T-helper 17 cell (primary cell): ENCODE measurements around the gene CCNK. TPM values are rescaled to one million over a fixed set of nuclear protein-coding genes. Genes with fewer than 3 reads are reported as not detected.
A peak's percentile ranks its signal among the peaks of the same experiment; 100 is the strongest.

Experiments
- ATAC-seq: fragments of 150-1000 bp; cut with Tn5 transposase; 2 replicates; pipeline ENCODE4 v1.10.0; 2021; ENCODE audit warnings: mild to moderate bottlenecking, moderate library complexity
- DNase-seq, 3 donors: peaks; one replicate each; pipeline versions ENCODE4 v3.0.0 to v3.0.0-alpha.2; 2020 to 2021
- H3K9me3 ChIP-seq: one replicate; pipeline ENCODE4 v1.7.0; 2013; ENCODE audit warnings: low read length, mild to moderate bottlenecking; ENCODE audit not compliant: control insufficient read depth, poor library complexity, severe bottlenecking
- H3K27ac Mint-ChIP-seq: one replicate; pipeline ENCODE4 v1.8.0; 2022; ENCODE audit warnings: mild to moderate bottlenecking, moderate library complexity, mixed read lengths
- H3K27me3 Mint-ChIP-seq: one replicate; pipeline ENCODE4 v1.8.0; 2022; ENCODE audit warnings: mixed read lengths
- H3K36me3 Mint-ChIP-seq: one replicate; pipeline ENCODE4 v1.8.0; 2022; ENCODE audit warnings: low read depth, mixed read lengths
- H3K4me1 Mint-ChIP-seq: one replicate; pipeline ENCODE4 v1.8.0; 2022; ENCODE audit warnings: mild to moderate bottlenecking, mixed read lengths
- H3K4me3 Mint-ChIP-seq: one replicate; pipeline ENCODE4 v1.8.0; 2022; ENCODE audit warnings: mild to moderate bottlenecking, moderate library complexity, mixed read lengths
- total RNA-seq, 4 donors: library from RNA in 2 of 4; stranded (reverse) in 2 of 4; gene quantifications; one replicate each; pipeline ENCODE4 v1.2.3 and lab custom pipeline; 2022 to 2026

CCNK gene
- total RNA-seq (100 to 1,000 TPM; 138 to 141 TPM), total RNA-seq (lab: John Stamatoyannopoulos, UW) (29.9 to 111 reads per million in 2 donors)

- no peaks in the 10 kb centered on the region for H3K9me3 ChIP-seq
- H3K4me1 Mint-ChIP-seq = peaks cover 52% of the 10 kb centered on the region
- peak; percentile 99 to 100 (median 99) for DNase-seq
- peak; percentile 89 for ATAC-seq
- H3K36me3 Mint-ChIP-seq = peaks cover 3% of the 10 kb centered on the region
- H3K27me3 Mint-ChIP-seq = no peaks in the 10 kb centered on the region
- H3K27ac Mint-ChIP-seq = peak within 1 kb of the TSS; percentile 97
- H3K4me3 Mint-ChIP-seq = peak within 1 kb of the TSS; percentile 99
Observed at GRCh38 chr14:99480917-99481744, at the start of gene CCNK. CCNK (plus strand) TSS chr14:99481409; CDS start chr14:99492678, 11,269 bp downstream.

GRCh38 chr14:99431986-99432385, 49.2 kb upstream of the CCNK start:
- ATAC-seq = no peak
- peaks cover 31% of the 10 kb centered on the region for H3K4me1 Mint-ChIP-seq
- peaks cover 10% of the 10 kb centered on the region for H3K36me3 Mint-ChIP-seq
- H3K27ac Mint-ChIP-seq = no peak overlapping the region
- no peaks in the 10 kb centered on the region for H3K9me3 ChIP-seq
- H3K27me3 Mint-ChIP-seq = no peaks in the 10 kb centered on the region
- H3K4me3 Mint-ChIP-seq = no peak overlapping the region
- DNase-seq = no peak

- no peak overlapping the region for H3K4me3 Mint-ChIP-seq
Observed at GRCh38 chr14:99432485-99432884, 48.7 kb upstream of the CCNK start.

GRCh38 chr14:99435327-99435726, 45.9 kb upstream of the CCNK start:
- H3K4me1 Mint-ChIP-seq = peaks cover 47% of the 10 kb centered on the region
- no peaks in the 10 kb centered on the region for H3K9me3 ChIP-seq
- H3K4me3 Mint-ChIP-seq = no peak overlapping the region
- no peaks in the 10 kb centered on the region for H3K27me3 Mint-ChIP-seq
- H3K36me3 Mint-ChIP-seq = peaks cover 9% of the 10 kb centered on the region
- DNase-seq (no peak), ATAC-seq (no peak)
- H3K27ac Mint-ChIP-seq = peak overlapping the region; percentile 75

More at GRCh38 chr14:99432485-99432884, 48.7 kb upstream of the CCNK start:
- no peaks in the 10 kb centered on the region for H3K9me3 ChIP-seq
- H3K27ac Mint-ChIP-seq = no peak overlapping the region
- ATAC-seq = no peak
- H3K27me3 Mint-ChIP-seq = no peaks in the 10 kb centered on the region
- DNase-seq = no peak
- peaks cover 10% of the 10 kb centered on the region for H3K36me3 Mint-ChIP-seq
- H3K4me1 Mint-ChIP-seq = peaks cover 36% of the 10 kb centered on the region

- DNase-seq (no peak), ATAC-seq (peak; percentile 71)
- Mint-ChIP-seq H3K27ac (peak overlapping the region; percentile 75), H3K4me1 (peaks cover 47% of the 10 kb centered on the region), H3K4me3 (peak overlapping the region; percentile 67), H3K36me3 (peaks cover 7% of the 10 kb centered on the region), H3K27me3 (no peaks in the 10 kb centered on the region)
- no peaks in the 10 kb centered on the region for H3K9me3 ChIP-seq
Observed at GRCh38 chr14:99436247-99437180, 44.7 kb upstream of the CCNK start.

GRCh38 chr14:99437706-99438105, 43.5 kb upstream of the CCNK start:
- peaks cover 58% of the 10 kb centered on the region for H3K4me1 Mint-ChIP-seq
- DNase-seq = no peak
- H3K27me3 Mint-ChIP-seq = no peaks in the 10 kb centered on the region
- no peaks in the 10 kb centered on the region for H3K9me3 ChIP-seq
- peaks cover 7% of the 10 kb centered on the region for H3K36me3 Mint-ChIP-seq
- peak overlapping the region; percentile 75 for H3K27ac Mint-ChIP-seq
- ATAC-seq = no peak
- H3K4me3 Mint-ChIP-seq = peak overlapping the region; percentile 69

GRCh38 chr14:99440278-99440677, 40.9 kb upstream of the CCNK start:
- ATAC-seq (no peak), DNase-seq (no peak)
- Mint-ChIP-seq H3K4me3 (no peak overlapping the region), H3K4me1 (peaks cover 62% of the 10 kb centered on the region), H3K27ac (peak overlapping the region; percentile 85), H3K27me3 (no peaks in the 10 kb centered on the region), H3K36me3 (peaks cover 7% of the 10 kb centered on the region)
- H3K9me3 ChIP-seq = no peaks in the 10 kb centered on the region

- Mint-ChIP-seq H3K27me3 (no peaks in the 10 kb centered on the region), H3K4me1 (peaks cover 59% of the 10 kb centered on the region), H3K36me3 (peaks cover 5% of the 10 kb centered on the region), H3K27ac (peak overlapping the region; percentile 85), H3K4me3 (peak overlapping the region; percentile 43)
- DNase-seq (no peak), ATAC-seq (no peak)
- H3K9me3 ChIP-seq = no peaks in the 10 kb centered on the region
Observed at GRCh38 chr14:99441157-99441870, 39.9 kb upstream of the CCNK start.

- peaks cover 54% of the 10 kb centered on the region for H3K4me1 Mint-ChIP-seq
- ATAC-seq = peak; percentile 53
Observed at GRCh38 chr14:99441918-99442317, 39.3 kb upstream of the CCNK start.

GRCh38 chr14:99445931-99446330, 35.3 kb upstream of the CCNK start:
- no peaks in the 10 kb centered on the region for H3K9me3 ChIP-seq
- Mint-ChIP-seq H3K36me3 (peaks cover 8% of the 10 kb centered on the region), H3K27me3 (no peaks in the 10 kb centered on the region), H3K4me3 (no peak overlapping the region), H3K27ac (no peak overlapping the region), H3K4me1 (peaks cover 31% of the 10 kb centered on the region)
- ATAC-seq = no peak
- no peak for DNase-seq

More at GRCh38 chr14:99441918-99442317, 39.3 kb upstream of the CCNK start:
- DNase-seq = no peak
- H3K9me3 ChIP-seq = no peaks in the 10 kb centered on the region
- H3K36me3 Mint-ChIP-seq = peaks cover 7% of the 10 kb centered on the region
- H3K27ac Mint-ChIP-seq = peak overlapping the region; percentile 85
- H3K27me3 Mint-ChIP-seq = no peaks in the 10 kb centered on the region
- H3K4me3 Mint-ChIP-seq = peak overlapping the region; percentile 31

- Mint-ChIP-seq H3K36me3 (peaks cover 10% of the 10 kb centered on the region), H3K27me3 (no peaks in the 10 kb centered on the region), H3K27ac (no peak overlapping the region), H3K4me3 (no peak overlapping the region), H3K4me1 (peaks cover 19% of the 10 kb centered on the region)
- DNase-seq = no peak
- no peak for ATAC-seq
- no peaks in the 10 kb centered on the region for H3K9me3 ChIP-seq
Observed at GRCh38 chr14:99447739-99448138, 33.5 kb upstream of the CCNK start.

- DNase-seq (no peak), ATAC-seq (no peak)
- Mint-ChIP-seq H3K36me3 (peaks cover 13% of the 10 kb centered on the region), H3K4me3 (no peak overlapping the region), H3K4me1 (peaks cover 16% of the 10 kb centered on the region), H3K27me3 (no peaks in the 10 kb centered on the region), H3K27ac (no peak overlapping the region)
- H3K9me3 ChIP-seq = no peaks in the 10 kb centered on the region
Observed at GRCh38 chr14:99450266-99450665, 30.9 kb upstream of the CCNK start.
